HEK293 (cell line): Measurements from ENCODE around the gene ISM2.

Source experiments
- CTCF ChIA-PET: fragments of 350-600 bp; formaldehyde crosslinking; extraction: SDS; loops from one replicate; lab custom pipeline; 2021; ENCODE audit warnings: antibody characterized with exemption; lab: Yijun Ruan, JAX
- POLR2A ChIA-PET: fragments of 300-600 bp; formaldehyde crosslinking; extraction: SDS; loops from one replicate; lab custom pipeline; 2020; ENCODE audit warnings: antibody characterized with exemption, inconsistent platforms; lab: Yijun Ruan, JAX
- H3K27ac ChIP-seq: fragments of 200-500 bp; sonication (Bioruptor generic); 2 replicates; pipeline ENCODE4 v1.5.1; 2014; ENCODE audit warnings: low read depth, low read length, control low read depth, inconsistent platforms; ENCODE audit errors: extremely low read depth
- H3K36me3 ChIP-seq, 2 experiments: fragments of 200-500 bp in 1 of 2; sonication (Bioruptor generic) in 1 of 2; 1 replicate in 1 of 2; 2 replicates in 1 of 2; pipeline ENCODE4 v1.5.1; 2014 to 2017; ENCODE audit warnings: inconsistent platforms in 2 of 2, low read length in 2 of 2; ENCODE audit not compliant: control insufficient read depth in 2 of 2, insufficient read depth in 1 of 2
- H3K4me1 ChIP-seq: fragments of 200-500 bp; sonication (Bioruptor generic); 2 replicates; pipeline ENCODE4 v1.5.1; 2014; ENCODE audit warnings: mild to moderate bottlenecking, low read length, inconsistent platforms; ENCODE audit not compliant: control insufficient read depth, insufficient read depth
- H3K4me3 ChIP-seq: 2 replicates; pipeline ENCODE4 v1.5.1; 2011; ENCODE audit warnings: low read depth, mild to moderate bottlenecking, control low read depth, low read length, moderate library complexity
- H3K9me3 ChIP-seq: fragments of 200-500 bp; sonication (Bioruptor generic); 2 replicates; pipeline ENCODE4 v1.5.1; 2014; ENCODE audit warnings: low read depth, low read length, inconsistent platforms; ENCODE audit not compliant: control insufficient read depth, insufficient read depth
- KLF7 ChIP-seq: fragments of 450-650 bp; formaldehyde crosslinking; IDR thresholded peaks from 2 replicates; pipeline ENCODE4 v1.5.1; 2016; ENCODE audit warnings: missing biosample characterization, missing genetic modification characterization, borderline replicate concordance
- KLF9 ChIP-seq: fragments of 450-650 bp; formaldehyde crosslinking; IDR thresholded peaks from 2 replicates; pipeline ENCODE4 v1.5.1; 2016; ENCODE audit warnings: missing biosample characterization, missing genetic modification characterization, low read depth
- MEIS1 ChIP-seq: sonication (generic); formaldehyde crosslinking; IDR thresholded peaks from 2 replicates; pipeline ENCODE4 v1.8.1; 2022; ENCODE audit warnings: missing genetic modification reagents, mild to moderate bottlenecking, borderline replicate concordance
- ZBTB20 ChIP-seq: fragments of 450-650 bp; formaldehyde crosslinking; IDR thresholded peaks from 2 replicates; pipeline ENCODE4 v1.5.1; 2016; ENCODE audit warnings: missing biosample characterization, missing genetic modification characterization
- ZBTB21 ChIP-seq: fragments of 450-650 bp; formaldehyde crosslinking; IDR thresholded peaks from 2 replicates; pipeline ENCODE4 v1.5.1; 2017; ENCODE audit warnings: missing biosample characterization, missing genetic modification characterization
- ZNF133 ChIP-seq: fragments of 450-650 bp; formaldehyde crosslinking; IDR thresholded peaks from 2 replicates; pipeline ENCODE4 v1.5.1; 2016; ENCODE audit warnings: missing biosample characterization, missing genetic modification characterization
- ZNF138 ChIP-seq: fragments of 450-650 bp; formaldehyde crosslinking; IDR thresholded peaks from 2 replicates; pipeline ENCODE4 v1.5.1; 2016; ENCODE audit warnings: missing biosample characterization, missing genetic modification characterization, borderline replicate concordance
- ZNF169 ChIP-seq: fragments of 450-650 bp; formaldehyde crosslinking; IDR thresholded peaks from 2 replicates; pipeline ENCODE4 v1.5.1; 2016; ENCODE audit warnings: missing biosample characterization, missing genetic modification characterization
- ZNF174 ChIP-seq: fragments of 450-650 bp; formaldehyde crosslinking; IDR thresholded peaks from 2 replicates; pipeline ENCODE4 v1.5.0; 2017; ENCODE audit warnings: missing biosample characterization, mild to moderate bottlenecking, missing genetic modification characterization
- ZNF175 ChIP-seq: fragments of 450-650 bp; formaldehyde crosslinking; IDR thresholded peaks from 2 replicates; pipeline ENCODE4 v1.5.1; 2016; ENCODE audit warnings: missing biosample characterization, missing genetic modification characterization
- ZNF302 ChIP-seq: fragments of 450-650 bp; formaldehyde crosslinking; IDR thresholded peaks from 2 replicates; pipeline ENCODE4 v1.5.1; 2016; ENCODE audit warnings: missing biosample characterization, missing genetic modification characterization, low read depth
- ZNF350 ChIP-seq: fragments of 450-650 bp; formaldehyde crosslinking; IDR thresholded peaks from 2 replicates; pipeline ENCODE4 v1.5.0; 2017; ENCODE audit warnings: missing biosample characterization, mild to moderate bottlenecking, missing genetic modification characterization
- ZNF426 ChIP-seq: fragments of 450-650 bp; formaldehyde crosslinking; IDR thresholded peaks from 2 replicates; pipeline ENCODE4 v1.5.1; 2017; ENCODE audit warnings: missing biosample characterization, missing genetic modification characterization, mild to moderate bottlenecking, inconsistent platforms, moderate library complexity
- ZNF433 ChIP-seq: fragments of 450-650 bp; formaldehyde crosslinking; IDR thresholded peaks from 2 replicates; pipeline ENCODE4 v1.5.1; 2016; ENCODE audit warnings: missing biosample characterization, missing genetic modification characterization, low read depth
- ZNF624 ChIP-seq: fragments of 450-650 bp; formaldehyde crosslinking; IDR thresholded peaks from 2 replicates; pipeline ENCODE4 v1.5.1; 2017; ENCODE audit warnings: missing biosample characterization, missing genetic modification characterization
- ZNF791 ChIP-seq: fragments of 450-650 bp; formaldehyde crosslinking; IDR thresholded peaks from 2 replicates; pipeline ENCODE4 v1.5.1; 2016; ENCODE audit warnings: missing biosample characterization, missing genetic modification characterization
- ZNF843 ChIP-seq: fragments of 450-650 bp; formaldehyde crosslinking; IDR thresholded peaks from 2 replicates; pipeline ENCODE4 v1.5.1; 2016; ENCODE audit warnings: missing biosample characterization, missing genetic modification characterization
- ZSCAN16 ChIP-seq: fragments of 450-650 bp; formaldehyde crosslinking; IDR thresholded peaks from 2 replicates; pipeline ENCODE4 v1.5.1; 2016; ENCODE audit warnings: missing biosample characterization, missing genetic modification characterization
- TF ChIP-seq, protein P1 (sequence below): fragments of 450-650 bp; formaldehyde crosslinking; IDR thresholded peaks from 2 replicates; pipeline ENCODE4 v1.5.1; 2016; ENCODE audit warnings: missing biosample characterization, missing genetic modification characterization
- TF ChIP-seq, protein P2 (sequence below): fragments of 450-650 bp; IDR thresholded peaks from 2 replicates; pipeline ENCODE4 v1.5.1; 2018; ENCODE audit warnings: missing biosample characterization, missing genetic modification characterization
- TF ChIP-seq, protein P3 (sequence below): fragments of 450-650 bp; formaldehyde crosslinking; IDR thresholded peaks from 2 replicates; pipeline ENCODE4 v1.5.1; 2016; ENCODE audit warnings: missing biosample characterization, missing genetic modification characterization
- TF ChIP-seq, protein P4 (sequence below): fragments of 450-650 bp; formaldehyde crosslinking; IDR thresholded peaks from 2 replicates; pipeline ENCODE4 v1.5.1; 2017; ENCODE audit warnings: missing biosample characterization, missing genetic modification characterization
- TF ChIP-seq, protein P5 (sequence below): fragments of 450-650 bp; formaldehyde crosslinking; IDR thresholded peaks from 2 replicates; pipeline ENCODE4 v1.5.1; 2016; ENCODE audit warnings: missing biosample characterization, missing genetic modification characterization
- TF ChIP-seq, protein P6 (sequence below): fragments of 450-650 bp; formaldehyde crosslinking; IDR thresholded peaks from 2 replicates; pipeline ENCODE4 v1.5.1; 2016; ENCODE audit warnings: missing biosample characterization, missing genetic modification characterization, borderline replicate concordance

Gene ISM2

DNA sequence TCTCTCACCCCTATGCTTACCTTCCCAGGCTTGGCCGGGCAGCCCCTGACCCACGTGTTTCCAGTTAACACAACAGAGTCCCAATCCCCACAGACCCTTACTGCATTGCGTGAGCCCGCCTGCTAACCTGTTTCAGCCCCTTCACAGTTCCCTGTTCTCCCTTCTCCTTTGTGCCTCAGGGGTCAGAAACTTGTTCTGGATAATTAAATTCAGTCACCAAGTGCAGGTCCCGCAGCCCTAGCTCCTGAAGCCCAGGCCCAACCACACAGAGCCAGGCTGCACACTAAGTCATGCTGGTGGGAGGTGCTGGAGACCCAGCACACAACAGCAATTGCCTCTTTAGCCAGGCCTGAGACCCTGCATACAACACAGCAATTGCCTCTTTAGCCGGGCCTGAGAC lies 9.6 kb downstream of the ISM2 start:
- ChIA-PET CTCF (no interaction called here), POLR2A (no interaction called here)
- Histone ChIP-seq H3K4me1 (no peaks in the 10 kb centered on the region), H3K4me3 (no peak overlapping the region), H3K36me3 (no peaks in the 10 kb centered on the region), H3K9me3 (no peaks in the 10 kb centered on the region), H3K27ac (no peak overlapping the region)
- TF ChIP-seq ZSCAN16 (tag by site-specific recombination) (no peak), ZNF843 (tag by site-specific recombination) (no peak), ZBTB20 (no peak), ZNF433 (tag by site-specific recombination) (no peak), MEIS1 (CRISPR knock-in tag) (no peak), KLF7 (no peak), ZNF350 (no peak), ZNF138 (tag by site-specific recombination) (no peak), ZNF169 (no peak), ZNF791 (tag by site-specific recombination) (no peak), ZNF133 (tag by site-specific recombination) (no peak)
- TF ChIP-seq, protein P1, sequence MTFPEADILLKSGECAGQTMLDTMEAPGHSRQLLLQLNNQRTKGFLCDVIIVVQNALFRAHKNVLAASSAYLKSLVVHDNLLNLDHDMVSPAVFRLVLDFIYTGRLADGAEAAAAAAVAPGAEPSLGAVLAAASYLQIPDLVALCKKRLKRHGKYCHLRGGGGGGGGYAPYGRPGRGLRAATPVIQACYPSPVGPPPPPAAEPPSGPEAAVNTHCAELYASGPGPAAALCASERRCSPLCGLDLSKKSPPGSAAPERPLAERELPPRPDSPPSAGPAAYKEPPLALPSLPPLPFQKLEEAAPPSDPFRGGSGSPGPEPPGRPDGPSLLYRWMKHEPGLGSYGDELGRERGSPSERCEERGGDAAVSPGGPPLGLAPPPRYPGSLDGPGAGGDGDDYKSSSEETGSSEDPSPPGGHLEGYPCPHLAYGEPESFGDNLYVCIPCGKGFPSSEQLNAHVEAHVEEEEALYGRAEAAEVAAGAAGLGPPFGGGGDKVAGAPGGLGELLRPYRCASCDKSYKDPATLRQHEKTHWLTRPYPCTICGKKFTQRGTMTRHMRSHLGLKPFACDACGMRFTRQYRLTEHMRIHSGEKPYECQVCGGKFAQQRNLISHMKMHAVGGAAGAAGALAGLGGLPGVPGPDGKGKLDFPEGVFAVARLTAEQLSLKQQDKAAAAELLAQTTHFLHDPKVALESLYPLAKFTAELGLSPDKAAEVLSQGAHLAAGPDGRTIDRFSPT (tag by site-specific recombination), result no peak
- TF ChIP-seq, protein P2, sequence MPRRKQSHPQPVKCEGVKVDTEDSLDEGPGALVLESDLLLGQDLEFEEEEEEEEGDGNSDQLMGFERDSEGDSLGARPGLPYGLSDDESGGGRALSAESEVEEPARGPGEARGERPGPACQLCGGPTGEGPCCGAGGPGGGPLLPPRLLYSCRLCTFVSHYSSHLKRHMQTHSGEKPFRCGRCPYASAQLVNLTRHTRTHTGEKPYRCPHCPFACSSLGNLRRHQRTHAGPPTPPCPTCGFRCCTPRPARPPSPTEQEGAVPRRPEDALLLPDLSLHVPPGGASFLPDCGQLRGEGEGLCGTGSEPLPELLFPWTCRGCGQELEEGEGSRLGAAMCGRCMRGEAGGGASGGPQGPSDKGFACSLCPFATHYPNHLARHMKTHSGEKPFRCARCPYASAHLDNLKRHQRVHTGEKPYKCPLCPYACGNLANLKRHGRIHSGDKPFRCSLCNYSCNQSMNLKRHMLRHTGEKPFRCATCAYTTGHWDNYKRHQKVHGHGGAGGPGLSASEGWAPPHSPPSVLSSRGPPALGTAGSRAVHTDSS (tag by site-specific recombination), result no peak
- TF ChIP-seq, protein P3, sequence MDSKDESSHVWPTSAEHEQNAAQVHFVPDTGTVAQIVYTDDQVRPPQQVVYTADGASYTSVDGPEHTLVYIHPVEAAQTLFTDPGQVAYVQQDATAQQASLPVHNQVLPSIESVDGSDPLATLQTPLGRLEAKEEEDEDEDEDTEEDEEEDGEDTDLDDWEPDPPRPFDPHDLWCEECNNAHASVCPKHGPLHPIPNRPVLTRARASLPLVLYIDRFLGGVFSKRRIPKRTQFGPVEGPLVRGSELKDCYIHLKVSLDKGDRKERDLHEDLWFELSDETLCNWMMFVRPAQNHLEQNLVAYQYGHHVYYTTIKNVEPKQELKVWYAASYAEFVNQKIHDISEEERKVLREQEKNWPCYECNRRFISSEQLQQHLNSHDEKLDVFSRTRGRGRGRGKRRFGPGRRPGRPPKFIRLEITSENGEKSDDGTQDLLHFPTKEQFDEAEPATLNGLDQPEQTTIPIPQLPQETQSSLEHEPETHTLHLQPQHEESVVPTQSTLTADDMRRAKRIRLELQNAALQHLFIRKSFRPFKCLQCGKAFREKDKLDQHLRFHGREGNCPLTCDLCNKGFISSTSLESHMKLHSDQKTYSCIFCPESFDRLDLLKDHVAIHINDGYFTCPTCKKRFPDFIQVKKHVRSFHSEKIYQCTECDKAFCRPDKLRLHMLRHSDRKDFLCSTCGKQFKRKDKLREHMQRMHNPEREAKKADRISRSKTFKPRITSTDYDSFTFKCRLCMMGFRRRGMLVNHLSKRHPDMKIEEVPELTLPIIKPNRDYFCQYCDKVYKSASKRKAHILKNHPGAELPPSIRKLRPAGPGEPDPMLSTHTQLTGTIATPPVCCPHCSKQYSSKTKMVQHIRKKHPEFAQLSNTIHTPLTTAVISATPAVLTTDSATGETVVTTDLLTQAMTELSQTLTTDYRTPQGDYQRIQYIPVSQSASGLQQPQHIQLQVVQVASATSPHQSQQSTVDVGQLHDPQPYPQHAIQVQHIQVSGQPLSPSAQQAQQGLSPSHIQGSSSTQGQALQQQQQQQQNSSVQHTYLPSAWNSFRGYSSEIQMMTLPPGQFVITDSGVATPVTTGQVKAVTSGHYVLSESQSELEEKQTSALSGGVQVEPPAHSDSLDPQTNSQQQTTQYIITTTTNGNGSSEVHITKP (tag by site-specific recombination), result no peak

DNA sequence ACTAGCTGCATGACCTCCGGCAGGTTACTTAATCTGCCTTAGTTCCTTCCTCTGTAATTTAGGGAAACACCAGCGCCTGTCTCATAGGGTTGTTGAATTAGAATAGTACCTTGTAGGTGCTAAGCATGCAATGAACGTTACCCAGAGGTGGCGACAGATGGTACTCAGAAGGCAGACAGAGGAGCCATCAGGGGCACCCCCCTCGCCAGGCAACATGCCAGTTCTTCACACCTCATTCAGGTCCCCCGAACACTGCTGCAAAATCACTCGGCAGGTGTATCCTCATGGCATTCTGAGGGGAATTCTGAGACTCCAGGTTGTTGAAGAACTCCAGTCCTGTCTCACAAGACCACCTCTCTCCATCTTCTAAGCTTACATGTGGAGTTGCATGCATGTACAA lies 10.1 kb downstream of the ISM2 start:
- Histone ChIP-seq H3K4me1 (no peaks in the 10 kb centered on the region), H3K4me3 (no peak overlapping the region), H3K36me3 (no peaks in the 10 kb centered on the region), H3K9me3 (no peaks in the 10 kb centered on the region), H3K27ac (no peak overlapping the region)
- ChIA-PET CTCF (no interaction called here), POLR2A (no interaction called here)
- TF ChIP-seq, protein P4, sequence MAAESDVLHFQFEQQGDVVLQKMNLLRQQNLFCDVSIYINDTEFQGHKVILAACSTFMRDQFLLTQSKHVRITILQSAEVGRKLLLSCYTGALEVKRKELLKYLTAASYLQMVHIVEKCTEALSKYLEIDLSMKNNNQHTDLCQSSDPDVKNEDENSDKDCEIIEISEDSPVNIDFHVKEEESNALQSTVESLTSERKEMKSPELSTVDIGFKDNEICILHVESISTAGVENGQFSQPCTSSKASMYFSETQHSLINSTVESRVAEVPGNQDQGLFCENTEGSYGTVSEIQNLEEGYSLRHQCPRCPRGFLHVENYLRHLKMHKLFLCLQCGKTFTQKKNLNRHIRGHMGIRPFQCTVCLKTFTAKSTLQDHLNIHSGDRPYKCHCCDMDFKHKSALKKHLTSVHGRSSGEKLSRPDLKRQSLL (tag by site-specific recombination), result no peak
- TF ChIP-seq ZNF302 (no peak), KLF9 (tag by site-specific recombination) (no peak), ZNF624 (no peak), ZNF175 (tag by site-specific recombination) (no peak), ZNF426 (tag by site-specific recombination) (no peak), ZBTB21 (tag by site-specific recombination) (no peak), ZNF174 (tag by site-specific recombination) (no peak)
- TF ChIP-seq, protein P5, sequence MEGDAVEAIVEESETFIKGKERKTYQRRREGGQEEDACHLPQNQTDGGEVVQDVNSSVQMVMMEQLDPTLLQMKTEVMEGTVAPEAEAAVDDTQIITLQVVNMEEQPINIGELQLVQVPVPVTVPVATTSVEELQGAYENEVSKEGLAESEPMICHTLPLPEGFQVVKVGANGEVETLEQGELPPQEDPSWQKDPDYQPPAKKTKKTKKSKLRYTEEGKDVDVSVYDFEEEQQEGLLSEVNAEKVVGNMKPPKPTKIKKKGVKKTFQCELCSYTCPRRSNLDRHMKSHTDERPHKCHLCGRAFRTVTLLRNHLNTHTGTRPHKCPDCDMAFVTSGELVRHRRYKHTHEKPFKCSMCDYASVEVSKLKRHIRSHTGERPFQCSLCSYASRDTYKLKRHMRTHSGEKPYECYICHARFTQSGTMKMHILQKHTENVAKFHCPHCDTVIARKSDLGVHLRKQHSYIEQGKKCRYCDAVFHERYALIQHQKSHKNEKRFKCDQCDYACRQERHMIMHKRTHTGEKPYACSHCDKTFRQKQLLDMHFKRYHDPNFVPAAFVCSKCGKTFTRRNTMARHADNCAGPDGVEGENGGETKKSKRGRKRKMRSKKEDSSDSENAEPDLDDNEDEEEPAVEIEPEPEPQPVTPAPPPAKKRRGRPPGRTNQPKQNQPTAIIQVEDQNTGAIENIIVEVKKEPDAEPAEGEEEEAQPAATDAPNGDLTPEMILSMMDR, result no peak
- TF ChIP-seq, protein P6, sequence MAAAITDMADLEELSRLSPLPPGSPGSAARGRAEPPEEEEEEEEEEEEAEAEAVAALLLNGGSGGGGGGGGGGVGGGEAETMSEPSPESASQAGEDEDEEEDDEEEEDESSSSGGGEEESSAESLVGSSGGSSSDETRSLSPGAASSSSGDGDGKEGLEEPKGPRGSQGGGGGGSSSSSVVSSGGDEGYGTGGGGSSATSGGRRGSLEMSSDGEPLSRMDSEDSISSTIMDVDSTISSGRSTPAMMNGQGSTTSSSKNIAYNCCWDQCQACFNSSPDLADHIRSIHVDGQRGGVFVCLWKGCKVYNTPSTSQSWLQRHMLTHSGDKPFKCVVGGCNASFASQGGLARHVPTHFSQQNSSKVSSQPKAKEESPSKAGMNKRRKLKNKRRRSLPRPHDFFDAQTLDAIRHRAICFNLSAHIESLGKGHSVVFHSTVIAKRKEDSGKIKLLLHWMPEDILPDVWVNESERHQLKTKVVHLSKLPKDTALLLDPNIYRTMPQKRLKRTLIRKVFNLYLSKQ (tag by site-specific recombination), result no peak
